ENCODE results near the gene RNF115.
A peak's percentile ranks its signal among the peaks of the same experiment; 100 is the strongest.
"Not testable (repeated sequence)": the region's sequence is repeated elsewhere in the genome, so short reads cannot be mapped to it uniquely, and the experiment has no call there.

The RNF115 gene

GRCh38 chr1:145827966-145828365 is 4.1 kb upstream of the RNF115 start:
- no peak for TF ChIP-seq CTCF (IDR thresholded peaks at IDR 0.05; ENCODE audit: control insufficient read depth, extremely low read depth, insufficient read depth)
- no peak for DNase-seq (ENCODE audit: low read depth)
- H3K4me3 ChIP-seq (ENCODE audit: low read depth, low read length): no peak overlapping the region

DNA sequence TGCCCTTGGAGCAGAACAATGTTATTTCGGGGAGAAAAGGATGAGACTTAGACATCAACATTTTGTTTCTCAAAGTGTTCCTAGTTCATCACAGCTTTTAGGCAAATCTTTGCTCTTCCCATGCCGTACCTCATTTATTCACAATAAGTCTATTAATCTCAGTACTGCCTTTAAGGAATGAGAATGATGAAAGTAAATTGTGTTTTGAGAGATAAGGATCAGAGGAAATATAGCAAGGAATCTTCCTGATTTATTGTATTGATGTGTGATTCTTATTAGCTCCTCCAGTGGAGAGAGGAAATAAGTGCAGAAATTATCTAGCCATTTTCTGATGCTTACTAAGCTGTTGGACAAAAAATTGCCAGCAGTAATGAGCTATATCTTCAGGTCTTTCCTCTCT is 2.1 kb upstream of the RNF115 start:
- H3K4me3 ChIP-seq (ENCODE audit: low read depth, low read length): no peak overlapping the region
- no peak for TF ChIP-seq CTCF (IDR thresholded peaks at IDR 0.05; ENCODE audit: control insufficient read depth, extremely low read depth, insufficient read depth)
- no peak for DNase-seq (ENCODE audit: low read depth)

DNA sequence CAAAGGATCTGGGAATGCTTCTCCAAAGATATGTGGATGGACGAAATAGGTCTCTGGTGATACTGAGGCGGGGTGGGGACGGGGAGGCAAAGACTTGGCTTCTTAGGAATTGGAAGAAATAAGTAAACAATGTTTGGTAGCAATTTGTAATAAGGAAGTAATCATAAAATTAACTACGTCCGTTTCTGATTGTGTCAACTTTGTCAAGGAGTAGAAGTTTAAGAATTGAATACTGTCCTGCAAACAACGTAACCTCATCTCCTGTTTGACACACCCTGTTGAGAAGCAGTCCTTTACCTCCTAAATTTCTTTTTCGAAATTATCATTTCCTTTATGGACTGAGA is 576 bp upstream of the RNF115 start:
- H3K4me3 ChIP-seq (ENCODE audit: low read depth, low read length): peak overlapping the region; percentile 61
- DNase-seq (ENCODE audit: low read depth): no peak
- TF ChIP-seq CTCF (IDR thresholded peaks at IDR 0.05; ENCODE audit: control insufficient read depth, extremely low read depth, insufficient read depth): no peak

DNA sequence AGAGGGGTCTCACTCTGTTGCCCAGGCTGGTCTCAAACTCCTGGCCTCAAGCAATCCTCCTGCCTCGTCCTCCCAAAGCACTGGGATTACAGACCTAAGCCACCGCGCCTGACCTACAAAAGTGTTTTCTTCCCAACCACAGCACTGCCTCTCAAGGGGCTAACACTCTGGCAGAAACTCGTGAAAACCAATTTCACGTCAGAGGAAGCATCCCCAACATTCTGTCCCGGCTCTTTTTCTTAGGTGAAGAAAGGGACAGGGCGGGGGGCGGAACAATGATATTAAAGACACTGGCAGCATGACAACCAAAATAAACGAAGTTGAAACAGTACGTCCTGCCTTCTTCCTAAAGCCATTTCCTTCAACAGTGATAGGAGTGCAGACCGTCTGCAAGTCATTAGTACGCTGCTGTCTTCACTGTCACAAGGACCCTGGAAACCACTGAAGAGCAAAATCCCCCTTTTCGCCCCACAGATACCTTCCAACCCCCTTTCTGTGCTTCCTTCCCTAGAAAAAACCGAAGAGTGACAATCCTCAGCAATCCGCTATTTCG is 1.0 kb downstream of the RNF115 start:
- H3K4me3 ChIP-seq (ENCODE audit: low read depth, low read length); DNase-seq (ENCODE audit: low read depth): not testable (repeated sequence)

GRCh38 chr1:145818095-145818494 is 5.8 kb downstream of the RNF115 start:
- not testable (repeated sequence) for H3K4me3 ChIP-seq (ENCODE audit: low read depth, low read length); DNase-seq (ENCODE audit: low read depth)

DNA sequence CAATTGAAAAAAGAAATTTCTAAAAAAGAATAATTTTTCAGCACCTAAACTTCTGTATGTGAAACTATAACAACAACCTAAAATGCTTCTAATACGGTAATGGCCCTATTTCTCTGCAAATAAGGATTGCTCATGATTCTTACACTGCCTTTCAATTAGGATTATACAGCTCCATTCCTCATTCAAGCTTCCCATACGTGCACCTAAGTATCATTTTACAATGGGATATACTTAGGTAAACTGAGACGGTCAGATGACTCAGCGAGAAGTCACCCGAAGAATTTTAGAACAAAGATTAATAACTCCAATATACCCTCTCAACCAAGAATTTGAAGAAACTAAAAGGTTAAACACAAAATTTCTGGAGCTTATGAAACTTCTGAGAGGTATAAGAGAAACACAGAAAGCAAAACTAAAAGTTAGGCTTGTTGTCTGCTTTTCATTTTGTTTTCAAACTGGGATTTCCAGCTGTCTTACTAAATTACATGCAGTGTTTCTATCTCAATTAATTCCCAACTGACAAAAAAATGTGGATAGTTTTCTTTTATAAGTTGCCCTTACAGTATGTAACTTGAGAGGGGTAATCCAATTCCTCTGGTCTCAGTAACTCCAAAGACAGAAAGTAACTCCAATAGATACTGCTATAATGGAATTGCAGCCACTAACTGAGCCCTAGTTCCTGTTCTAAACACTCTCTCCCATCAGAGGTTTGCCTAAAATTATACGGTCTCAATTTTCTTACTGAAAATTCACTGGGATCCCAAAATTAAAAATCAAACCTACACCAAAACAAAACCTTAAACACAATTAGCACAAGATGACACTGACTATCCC is 10.7 kb downstream of the RNF115 start:
- not testable (repeated sequence) for H3K4me3 ChIP-seq (ENCODE audit: low read depth, low read length); DNase-seq (ENCODE audit: low read depth)

- no peak for TF ChIP-seq CTCF (IDR thresholded peaks at IDR 0.05; ENCODE audit: control insufficient read depth, extremely low read depth, insufficient read depth)
- H3K4me3 ChIP-seq (ENCODE audit: low read depth, low read length): no peak overlapping the region
- no peak for DNase-seq (ENCODE audit: low read depth)
Observed at GRCh38 chr1:145806844-145807243, 17.1 kb downstream of the RNF115 start.

GRCh38 chr1:145806408-145806807 is 17.5 kb downstream of the RNF115 start:
- no peak for DNase-seq (ENCODE audit: low read depth)
- H3K4me3 ChIP-seq (ENCODE audit: low read depth, low read length): no peak overlapping the region
- TF ChIP-seq CTCF (IDR thresholded peaks at IDR 0.05; ENCODE audit: control insufficient read depth, extremely low read depth, insufficient read depth): no peak

Measured in LNCaP clone FGC (cell line).